ENCODE measurements around the gene UNC79.

- TF ChIP-seq CTCF (IDR thresholded peaks at IDR 0.05) (no peak), POLR2A (IDR thresholded peaks at IDR 0.05) (no peak)
These were observed 62.3 kb downstream of the UNC79 start for GRCh38 chr14:93493054-93493453.

All from testis (tissue), 2 donors.